AG09309 (cell line): ENCODE data around the gene GRK6.
"Not testable (repeated sequence)": the region's sequence is repeated elsewhere in the genome, so short reads cannot be mapped to it uniquely, and the experiment has no call there.

Source experiments
- DNase-seq: peaks from one replicate; pipeline ENCODE4 v3.0.0-alpha.2; 2010; ENCODE audit warnings: low read depth
- H3K4me3 ChIP-seq: 2 replicates; pipeline ENCODE4 v1.5.1; 2011; ENCODE audit warnings: mild to moderate bottlenecking, low read depth, low read length, moderate library complexity; ENCODE audit not compliant: control insufficient read depth
- TF ChIP-seq, protein P1 (sequence below): IDR thresholded peaks from 2 replicates; pipeline ENCODE4 v1.5.1; 2011; ENCODE audit warnings: mild to moderate bottlenecking, low read depth, low read length, inconsistent platforms; ENCODE audit not compliant: insufficient read depth, control insufficient read depth; ENCODE audit errors: missing control alignments

Gene GRK6

DNA sequence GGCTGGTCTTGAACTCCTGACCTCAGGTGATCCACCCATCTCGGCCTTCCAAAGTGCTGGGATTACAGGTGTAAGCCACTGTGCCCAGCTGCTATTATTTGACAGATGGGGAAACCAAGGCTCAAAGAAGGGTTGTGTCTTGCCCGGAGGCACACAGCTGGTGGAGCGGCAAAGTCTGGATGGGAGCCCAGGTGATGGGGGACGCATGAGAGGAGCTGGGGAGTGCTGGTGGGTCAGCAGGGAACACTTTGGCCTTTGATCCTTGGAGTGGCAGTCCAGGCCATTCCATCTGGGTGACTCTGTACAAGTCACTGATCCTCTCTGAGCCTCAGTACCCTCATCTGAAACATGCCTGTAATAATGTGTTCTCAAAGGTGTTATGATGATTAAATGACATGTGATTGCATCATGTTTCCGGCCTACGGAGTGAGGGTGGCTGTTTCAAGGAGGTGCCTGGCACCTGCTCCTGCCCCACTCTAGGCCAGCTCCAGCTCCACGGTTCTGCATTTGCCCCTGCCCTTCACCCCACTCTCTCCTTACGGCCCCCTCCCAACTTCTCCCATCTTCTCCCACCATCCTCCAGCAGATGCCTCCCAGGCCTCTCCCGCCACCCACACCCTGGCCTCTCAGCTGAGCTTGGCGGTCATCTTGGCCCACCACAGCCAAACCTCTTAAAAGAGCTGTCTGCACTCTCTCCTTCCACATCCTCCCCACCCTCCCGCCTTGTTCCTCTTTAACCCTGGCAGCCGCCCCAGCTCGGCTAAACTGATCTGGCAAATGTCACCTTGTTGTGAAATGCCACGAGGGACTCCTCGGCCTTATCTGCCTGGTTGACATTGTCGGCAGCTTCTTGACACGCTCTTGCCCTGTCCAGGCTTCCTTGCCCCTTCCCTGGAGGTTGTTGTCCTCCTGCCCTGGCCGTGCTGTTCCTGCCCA, 52.5 kb downstream of the GRK6 start:
- H3K4me3 ChIP-seq = no peak overlapping the region
- DNase-seq = no peak
- TF ChIP-seq, protein P1, sequence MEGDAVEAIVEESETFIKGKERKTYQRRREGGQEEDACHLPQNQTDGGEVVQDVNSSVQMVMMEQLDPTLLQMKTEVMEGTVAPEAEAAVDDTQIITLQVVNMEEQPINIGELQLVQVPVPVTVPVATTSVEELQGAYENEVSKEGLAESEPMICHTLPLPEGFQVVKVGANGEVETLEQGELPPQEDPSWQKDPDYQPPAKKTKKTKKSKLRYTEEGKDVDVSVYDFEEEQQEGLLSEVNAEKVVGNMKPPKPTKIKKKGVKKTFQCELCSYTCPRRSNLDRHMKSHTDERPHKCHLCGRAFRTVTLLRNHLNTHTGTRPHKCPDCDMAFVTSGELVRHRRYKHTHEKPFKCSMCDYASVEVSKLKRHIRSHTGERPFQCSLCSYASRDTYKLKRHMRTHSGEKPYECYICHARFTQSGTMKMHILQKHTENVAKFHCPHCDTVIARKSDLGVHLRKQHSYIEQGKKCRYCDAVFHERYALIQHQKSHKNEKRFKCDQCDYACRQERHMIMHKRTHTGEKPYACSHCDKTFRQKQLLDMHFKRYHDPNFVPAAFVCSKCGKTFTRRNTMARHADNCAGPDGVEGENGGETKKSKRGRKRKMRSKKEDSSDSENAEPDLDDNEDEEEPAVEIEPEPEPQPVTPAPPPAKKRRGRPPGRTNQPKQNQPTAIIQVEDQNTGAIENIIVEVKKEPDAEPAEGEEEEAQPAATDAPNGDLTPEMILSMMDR = no peak

- TF ChIP-seq, protein P1 = no peak
- H3K4me3 ChIP-seq = no peak overlapping the region
- DNase-seq = no peak
Observed at GRCh38 chr5:177479774-177480173, 53.3 kb downstream of the GRK6 start.

DNA sequence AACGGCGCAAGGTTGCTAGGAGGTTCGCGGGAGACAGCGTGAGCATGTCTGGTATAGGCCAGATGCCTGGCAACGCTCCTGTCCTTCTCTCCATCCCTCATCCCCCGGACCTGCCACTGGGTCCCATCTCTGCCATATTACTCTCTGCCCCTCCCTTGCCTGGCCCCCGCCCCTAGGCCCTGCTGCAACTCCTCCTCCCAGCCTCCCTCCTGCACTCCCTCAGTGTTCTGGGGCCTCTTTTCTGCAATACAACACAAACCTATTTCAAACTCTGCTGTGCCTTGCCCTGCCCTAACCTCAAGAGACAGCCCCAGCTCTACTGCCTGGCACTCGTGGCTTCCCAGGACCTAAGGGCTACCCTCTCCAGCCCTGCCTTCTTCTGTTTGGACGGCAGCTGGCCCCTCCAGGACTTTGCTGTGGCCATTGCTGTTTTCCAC, 55.9 kb downstream of the GRK6 start:
- no peak for DNase-seq
- TF ChIP-seq, protein P1 = no peak
- no peak overlapping the region for H3K4me3 ChIP-seq

GRCh38 chr5:177483042-177483441, 56.6 kb downstream of the GRK6 start:
- no peak overlapping the region for H3K4me3 ChIP-seq
- TF ChIP-seq, protein P1 = no peak
- no peak for DNase-seq

- no peak overlapping the region for H3K4me3 ChIP-seq
- DNase-seq = no peak
- TF ChIP-seq, protein P1 = no peak
Observed at GRCh38 chr5:177483994-177484901, 57.8 kb downstream of the GRK6 start.

GRCh38 chr5:177484902-177485549, 58.5 kb downstream of the GRK6 start:
- TF ChIP-seq, protein P1 = no peak
- DNase-seq = no peak
- H3K4me3 ChIP-seq = no peak overlapping the region

- not testable (repeated sequence) for H3K4me3 ChIP-seq, DNase-seq
Observed at GRCh38 chr5:177485753-177486152, 59.3 kb downstream of the GRK6 start.
